WTC11 (cell line): ENCODE measurements around the gene ANO2. TPM values are rescaled to one million over a fixed set of nuclear protein-coding genes. Genes with fewer than 3 reads are reported as not detected.

ENCODE experiments used
- ATAC-seq: fragments of 200-7000 bp; cut with Tn5 transposase; 2 replicates; pipeline ENCODE4 v1.10.0; 2021; ENCODE audit warnings: mild to moderate bottlenecking, moderate library complexity
- CTCF ChIA-PET: fragments of 300-600 bp; sonication (Branson Sonifier 250); formaldehyde crosslinking; loops from one replicate; lab custom pipeline; 2021; ENCODE audit warnings: antibody characterized with exemption; lab: Charles Lee
- POLR2A ChIA-PET: fragments of 350-600 bp; sonication (Branson Sonifier 250); formaldehyde crosslinking; loops from one replicate; lab custom pipeline; 2021; ENCODE audit warnings: antibody characterized with exemption; lab: Charles Lee
- DNase-seq: peaks from one replicate; pipeline ENCODE4 v3.0.0; 2021; ENCODE audit warnings: low spot score
- H3K27ac Mint-ChIP-seq: 2 replicates; pipeline ENCODE4 v1.8.0; 2021; ENCODE audit warnings: mixed read lengths
- H3K27me3 Mint-ChIP-seq: 2 replicates; pipeline ENCODE4 v1.8.0; 2021; ENCODE audit warnings: low read depth, mild to moderate bottlenecking, moderate library complexity, mixed read lengths
- H3K36me3 Mint-ChIP-seq: 2 replicates; pipeline ENCODE4 v1.8.0; 2021; ENCODE audit warnings: mixed read lengths
- H3K4me1 Mint-ChIP-seq: 2 replicates; pipeline ENCODE4 v1.8.0; 2022; ENCODE audit warnings: mixed read lengths
- H3K4me3 Mint-ChIP-seq: 2 replicates; pipeline ENCODE4 v1.8.0; 2021; ENCODE audit warnings: mild to moderate bottlenecking, moderate library complexity, mixed read lengths
- H3K9me3 Mint-ChIP-seq: 2 replicates; pipeline ENCODE4 v1.8.0; 2021; ENCODE audit warnings: mixed read lengths
- ATF2 ChIP-seq: sonication (generic); formaldehyde crosslinking; IDR thresholded peaks from 2 replicates; pipeline ENCODE4 v1.8.1; 2022; ENCODE audit warnings: low read depth, missing genetic modification reagents, borderline replicate concordance
- ATF3 ChIP-seq: sonication (generic); formaldehyde crosslinking; conservative IDR thresholded peaks from 2 replicates; pipeline ENCODE4 v1.8.1; 2022; ENCODE audit warnings: mild to moderate bottlenecking, missing genetic modification reagents
- CREM ChIP-seq: sonication (generic); formaldehyde crosslinking; IDR thresholded peaks from 2 replicates; pipeline ENCODE4 v1.8.1; 2022; ENCODE audit warnings: mild to moderate bottlenecking, missing genetic modification reagents, moderate library complexity
- EMX1 ChIP-seq: fragments of 250-450 bp; sonication (Bioruptor Pico); IDR thresholded peaks from 2 replicates; pipeline ENCODE4 v1.8.0; 2021; ENCODE audit warnings: mild to moderate bottlenecking
- ERG ChIP-seq: fragments of 250-450 bp; sonication (Bioruptor Pico); IDR thresholded peaks from 2 replicates; pipeline ENCODE4 v1.8.0; 2021; ENCODE audit warnings: mild to moderate bottlenecking
- FOXP4 ChIP-seq: sonication (generic); formaldehyde crosslinking; IDR thresholded peaks from 2 replicates; pipeline ENCODE4 v1.8.0; 2022; ENCODE audit warnings: mild to moderate bottlenecking, missing genetic modification reagents
- GABPB1 ChIP-seq: sonication (generic); formaldehyde crosslinking; IDR thresholded peaks from 2 replicates; pipeline ENCODE4 v1.8.1; 2023; ENCODE audit warnings: mild to moderate bottlenecking, missing genetic modification reagents
- HMGA2 ChIP-seq: fragments of 250-450 bp; sonication (Bioruptor Pico); IDR thresholded peaks from 2 replicates; pipeline ENCODE4 v1.4.0; 2021; ENCODE audit warnings: mild to moderate bottlenecking, moderate library complexity
- IRF2 ChIP-seq: sonication (generic); formaldehyde crosslinking; IDR thresholded peaks from 2 replicates; pipeline ENCODE4 v1.8.0; 2022; ENCODE audit warnings: low read depth, missing genetic modification reagents, borderline replicate concordance
- MAX ChIP-seq: sonication (generic); formaldehyde crosslinking; IDR thresholded peaks from 2 replicates; pipeline ENCODE4 v1.8.0; 2022; ENCODE audit warnings: mild to moderate bottlenecking, missing genetic modification reagents
- MYBL2 ChIP-seq: sonication (generic); formaldehyde crosslinking; IDR thresholded peaks from 2 replicates; pipeline ENCODE4 v1.8.1; 2023; ENCODE audit warnings: mild to moderate bottlenecking, moderate library complexity, missing genetic modification reagents
- NFATC4 ChIP-seq: fragments of 250-450 bp; sonication (Bioruptor Pico); IDR thresholded peaks from 2 replicates; pipeline ENCODE4 v1.9.0; 2021; ENCODE audit warnings: mild to moderate bottlenecking
- NFYB ChIP-seq: sonication (generic); formaldehyde crosslinking; conservative IDR thresholded peaks from 2 replicates; pipeline ENCODE4 v1.8.0; 2022; ENCODE audit warnings: low read depth, missing genetic modification reagents
- OVOL2 ChIP-seq: fragments of 250-450 bp; sonication (Bioruptor Pico); IDR thresholded peaks from 2 replicates; pipeline ENCODE4 v1.9.0; 2021; ENCODE audit warnings: mild to moderate bottlenecking, borderline replicate concordance
- PRRX2 ChIP-seq: fragments of 250-450 bp; sonication (Bioruptor Pico); IDR thresholded peaks from 2 replicates; pipeline ENCODE4 v1.8.0; 2021; ENCODE audit warnings: mild to moderate bottlenecking
- USF2 ChIP-seq: sonication (generic); formaldehyde crosslinking; IDR thresholded peaks from 2 replicates; pipeline ENCODE4 v1.8.1; 2023; ENCODE audit warnings: mild to moderate bottlenecking, missing genetic modification reagents, moderate library complexity
- ZNF121 ChIP-seq: sonication (generic); formaldehyde crosslinking; IDR thresholded peaks from 2 replicates; pipeline ENCODE4 v1.8.0; 2023; ENCODE audit warnings: missing genetic modification reagents
- ZNF138 ChIP-seq: sonication (generic); formaldehyde crosslinking; conservative IDR thresholded peaks from 2 replicates; pipeline ENCODE4 v1.8.1; 2022; ENCODE audit warnings: mild to moderate bottlenecking, moderate library complexity, missing genetic modification reagents
- ZNF281 ChIP-seq: sonication (generic); formaldehyde crosslinking; IDR thresholded peaks from 2 replicates; pipeline ENCODE4 v1.8.0; 2023; ENCODE audit warnings: mild to moderate bottlenecking, missing genetic modification reagents
- ZNF396 ChIP-seq: fragments of 250-450 bp; sonication (Bioruptor Pico); IDR thresholded peaks from 2 replicates; pipeline ENCODE4 v1.8.0; 2021; ENCODE audit warnings: mild to moderate bottlenecking, moderate library complexity, borderline replicate concordance
- ZNF416 ChIP-seq: fragments of 250-450 bp; sonication (Bioruptor Pico); IDR thresholded peaks from 2 replicates; pipeline ENCODE4 v1.9.0; 2021; ENCODE audit warnings: mild to moderate bottlenecking, inconsistent platforms
- ZNF423 ChIP-seq: fragments of 250-450 bp; sonication (Bioruptor Pico); IDR thresholded peaks from 2 replicates; pipeline ENCODE4 v2.1.2; 2022; ENCODE audit warnings: mild to moderate bottlenecking, moderate library complexity
- total RNA-seq: library from RNA; stranded (reverse); gene quantifications from 3 replicates; pipeline ENCODE4 v1.2.3, GENCODE V29; 2021

Gene ANO2
- total RNA-seq, 1 experiment from 2014 or later = 2.8 TPM

- no peak for TF ChIP-seq ATF2
- no peak for TF ChIP-seq EMX1 (CRISPR knock-in tag)
- TF ChIP-seq, all 79 proteins: peak for 0
Observed at GRCh38 chr12:5516371-5517241, 428.5 kb downstream of the ANO2 start (continued).

- Mint-ChIP-seq H3K36me3 (no peaks in the 10 kb centered on the region), H3K27me3 (no peaks in the 10 kb centered on the region; the same call in none of the 2 replicates), H3K9me3 (no peaks in the 10 kb centered on the region), H3K4me3 (no peak overlapping the region), H3K27ac (no peak overlapping the region), H3K4me1 (peaks cover 47% of the 10 kb centered on the region)
- no peak for TF ChIP-seq ZNF396 (CRISPR knock-in tag)
- no peak for TF ChIP-seq GABPB1
- no peak for TF ChIP-seq NFATC4 (CRISPR knock-in tag)
- TF ChIP-seq PRRX2 (CRISPR knock-in tag) = no peak
- no peak for TF ChIP-seq NFYB (CRISPR knock-in tag)
- no peak for TF ChIP-seq FOXP4
- no peak for TF ChIP-seq ZNF423 (CRISPR knock-in tag)
- TF ChIP-seq ATF3 (CRISPR knock-in tag) = no peak
- no peak for TF ChIP-seq ZNF281 (CRISPR knock-in tag)
- no peak for TF ChIP-seq ZNF138 (CRISPR knock-in tag)
- TF ChIP-seq MYBL2 (CRISPR knock-in tag) = no peak
- TF ChIP-seq MAX (CRISPR knock-in tag) = no peak
- no peak for TF ChIP-seq ZNF416
- ChIA-PET POLR2A (interaction anchor here (0.6 kb wide), 1 partner anchor 276 kb away, joined by 3 read pairs; no protein-coding TSS in a partner anchor), CTCF (no interaction called here)
- ATAC-seq = no peak
- DNase-seq = no peak
Observed at GRCh38 chr12:5515458-5515857, 429.6 kb downstream of the ANO2 start.

- H3K4me3 Mint-ChIP-seq = no peak overlapping the region
Observed at GRCh38 chr12:5514545-5514944, 430.5 kb downstream of the ANO2 start.

More at GRCh38 chr12:5514545-5514944, 430.5 kb downstream of the ANO2 start:
- ATAC-seq (no peak), DNase-seq (no peak)
- peaks cover 47% of the 10 kb centered on the region for H3K4me1 Mint-ChIP-seq
- H3K27me3 Mint-ChIP-seq = no peaks in the 10 kb centered on the region; the same call in none of the 2 replicates
- H3K9me3 Mint-ChIP-seq = no peaks in the 10 kb centered on the region
- no peaks in the 10 kb centered on the region for H3K36me3 Mint-ChIP-seq
- ChIA-PET POLR2A (no interaction called here), CTCF (no interaction called here)
- TF ChIP-seq ZNF121 (CRISPR knock-in tag) (no peak), ZNF396 (CRISPR knock-in tag) (no peak), ERG (CRISPR knock-in tag) (no peak), OVOL2 (CRISPR knock-in tag) (no peak), IRF2 (CRISPR knock-in tag) (no peak), HMGA2 (CRISPR knock-in tag) (no peak), USF2 (CRISPR knock-in tag) (no peak), CREM (CRISPR knock-in tag) (no peak)
- no peak overlapping the region for H3K27ac Mint-ChIP-seq
